Measurements from ENCODE around the gene SH3BP5L. TPM values are rescaled to one million over a fixed set of nuclear protein-coding genes. Genes with fewer than 3 reads are reported as not detected.

The SH3BP5L gene
- total and polyA plus RNA-seq, 2 experiments from 2014 or later = 14.1 to 34.8 TPM

DNA sequence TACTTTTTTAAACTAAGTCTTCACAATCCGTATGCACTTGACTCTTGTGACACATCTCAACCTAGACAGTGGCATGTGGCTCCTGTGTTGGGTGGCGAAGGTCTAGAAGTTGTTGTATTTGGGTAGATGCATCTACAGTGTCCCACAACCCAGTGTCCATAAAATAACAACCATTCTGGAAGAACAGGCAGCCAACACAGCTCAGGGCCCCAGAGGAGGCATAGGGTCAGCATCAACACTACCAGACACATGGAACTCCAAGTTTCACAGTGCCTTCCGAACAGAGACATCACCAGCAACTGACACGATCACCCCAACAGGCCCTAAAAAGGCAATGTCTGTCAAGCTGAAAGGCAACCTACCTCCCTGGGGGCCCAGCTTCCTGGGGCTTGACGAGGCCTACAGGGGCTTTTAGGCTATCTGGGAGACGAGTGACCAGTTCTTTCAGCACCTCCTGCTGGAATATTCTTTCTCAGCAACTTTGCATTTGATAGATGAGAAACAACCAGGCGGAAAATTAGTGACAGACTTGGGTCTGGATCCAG, 5.6 kb downstream of the SH3BP5L start:
- H3K36me3 ChIP-seq = peaks cover 14% of the 10 kb centered on the region
- H3K4me3 ChIP-seq = no peak overlapping the region
- DNase-seq (ENCODE audit: low read depth in 1 of 2, low spot score in 1 of 2) = no peak
- no peaks in the 10 kb centered on the region for H3K9me3 ChIP-seq (ENCODE audit: low read depth)
- no peaks in the 10 kb centered on the region for H3K27me3 ChIP-seq
- TF ChIP-seq, protein P1, sequence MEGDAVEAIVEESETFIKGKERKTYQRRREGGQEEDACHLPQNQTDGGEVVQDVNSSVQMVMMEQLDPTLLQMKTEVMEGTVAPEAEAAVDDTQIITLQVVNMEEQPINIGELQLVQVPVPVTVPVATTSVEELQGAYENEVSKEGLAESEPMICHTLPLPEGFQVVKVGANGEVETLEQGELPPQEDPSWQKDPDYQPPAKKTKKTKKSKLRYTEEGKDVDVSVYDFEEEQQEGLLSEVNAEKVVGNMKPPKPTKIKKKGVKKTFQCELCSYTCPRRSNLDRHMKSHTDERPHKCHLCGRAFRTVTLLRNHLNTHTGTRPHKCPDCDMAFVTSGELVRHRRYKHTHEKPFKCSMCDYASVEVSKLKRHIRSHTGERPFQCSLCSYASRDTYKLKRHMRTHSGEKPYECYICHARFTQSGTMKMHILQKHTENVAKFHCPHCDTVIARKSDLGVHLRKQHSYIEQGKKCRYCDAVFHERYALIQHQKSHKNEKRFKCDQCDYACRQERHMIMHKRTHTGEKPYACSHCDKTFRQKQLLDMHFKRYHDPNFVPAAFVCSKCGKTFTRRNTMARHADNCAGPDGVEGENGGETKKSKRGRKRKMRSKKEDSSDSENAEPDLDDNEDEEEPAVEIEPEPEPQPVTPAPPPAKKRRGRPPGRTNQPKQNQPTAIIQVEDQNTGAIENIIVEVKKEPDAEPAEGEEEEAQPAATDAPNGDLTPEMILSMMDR (IDR thresholded peaks at IDR 0.05; ENCODE audit: low read depth, low read length) = no peak
- H3K4me1 ChIP-seq (ENCODE audit: low read depth) = peaks cover 8% of the 10 kb centered on the region
- H3K27ac ChIP-seq = peak overlapping the region; percentile 6

DNA sequence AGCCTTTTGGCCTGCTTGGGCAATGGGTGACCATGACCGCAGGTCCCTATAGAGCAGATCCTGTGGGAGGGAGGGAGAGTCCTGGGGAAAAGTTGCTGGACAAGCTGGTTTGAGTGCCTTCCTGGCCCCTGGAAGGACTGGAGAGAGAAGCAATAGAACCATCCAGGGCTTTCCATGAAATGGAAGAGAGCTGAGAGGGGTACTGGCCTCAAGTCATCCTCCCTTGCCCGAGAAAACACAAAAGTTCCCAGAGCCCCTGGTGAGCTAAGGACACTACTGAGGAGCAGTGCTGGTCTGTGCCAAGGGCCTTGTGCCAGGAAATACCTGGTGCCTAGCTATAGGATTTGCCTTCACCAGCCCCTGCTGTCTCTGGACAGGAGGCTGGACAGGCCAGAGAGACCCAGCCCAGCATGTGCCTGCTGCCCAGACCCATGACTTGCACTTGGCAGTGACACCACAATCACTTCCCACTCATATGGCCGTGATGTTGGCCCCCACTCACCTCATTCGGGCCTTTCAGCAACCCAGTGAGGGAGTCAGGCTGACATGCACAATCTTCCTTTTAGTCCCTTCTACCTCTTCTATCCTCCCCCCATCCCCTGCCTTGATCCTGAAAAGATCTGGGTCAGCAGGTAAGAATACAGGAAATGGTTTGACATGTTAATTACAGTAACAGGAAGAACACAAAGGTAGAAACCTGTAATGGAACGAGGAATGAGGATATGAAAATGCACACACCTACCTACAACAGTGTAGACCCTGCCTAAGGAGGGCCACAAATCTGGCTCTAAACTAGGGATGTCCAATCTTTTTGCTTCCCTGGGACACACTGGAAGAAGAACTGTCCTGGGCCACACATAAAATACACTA, 7.0 kb downstream of the SH3BP5L start:
- H3K27me3 ChIP-seq = no peaks in the 10 kb centered on the region
- peaks cover 26% of the 10 kb centered on the region for H3K36me3 ChIP-seq
- DNase-seq (ENCODE audit: low read depth in 1 of 2, low spot score in 1 of 2) = no peak
- peaks cover under 1% of the 10 kb centered on the region for H3K4me1 ChIP-seq (ENCODE audit: low read depth)
- H3K9me3 ChIP-seq (ENCODE audit: low read depth) = no peaks in the 10 kb centered on the region
- TF ChIP-seq, protein P1 (IDR thresholded peaks at IDR 0.05; ENCODE audit: low read depth, low read length) = no peak
- no peak overlapping the region for H3K27ac ChIP-seq
- no peak overlapping the region for H3K4me3 ChIP-seq

- Histone ChIP-seq H3K27ac (no peak overlapping the region), H3K36me3 (peaks cover 28% of the 10 kb centered on the region), H3K4me1 (ENCODE audit: low read depth) (no peaks in the 10 kb centered on the region), H3K4me3 (no peak overlapping the region), H3K9me3 (ENCODE audit: low read depth) (no peaks in the 10 kb centered on the region), H3K27me3 (no peaks in the 10 kb centered on the region)
- DNase-seq (ENCODE audit: low read depth in 1 of 2, low spot score in 1 of 2) = peak in 1 of 2 donors; percentile 22
- TF ChIP-seq, protein P1 (IDR thresholded peaks at IDR 0.05; ENCODE audit: low read depth, low read length) = no peak
Measured at GRCh38 chr1:248817065-248817464, 8.7 kb downstream of the SH3BP5L start.

DNA sequence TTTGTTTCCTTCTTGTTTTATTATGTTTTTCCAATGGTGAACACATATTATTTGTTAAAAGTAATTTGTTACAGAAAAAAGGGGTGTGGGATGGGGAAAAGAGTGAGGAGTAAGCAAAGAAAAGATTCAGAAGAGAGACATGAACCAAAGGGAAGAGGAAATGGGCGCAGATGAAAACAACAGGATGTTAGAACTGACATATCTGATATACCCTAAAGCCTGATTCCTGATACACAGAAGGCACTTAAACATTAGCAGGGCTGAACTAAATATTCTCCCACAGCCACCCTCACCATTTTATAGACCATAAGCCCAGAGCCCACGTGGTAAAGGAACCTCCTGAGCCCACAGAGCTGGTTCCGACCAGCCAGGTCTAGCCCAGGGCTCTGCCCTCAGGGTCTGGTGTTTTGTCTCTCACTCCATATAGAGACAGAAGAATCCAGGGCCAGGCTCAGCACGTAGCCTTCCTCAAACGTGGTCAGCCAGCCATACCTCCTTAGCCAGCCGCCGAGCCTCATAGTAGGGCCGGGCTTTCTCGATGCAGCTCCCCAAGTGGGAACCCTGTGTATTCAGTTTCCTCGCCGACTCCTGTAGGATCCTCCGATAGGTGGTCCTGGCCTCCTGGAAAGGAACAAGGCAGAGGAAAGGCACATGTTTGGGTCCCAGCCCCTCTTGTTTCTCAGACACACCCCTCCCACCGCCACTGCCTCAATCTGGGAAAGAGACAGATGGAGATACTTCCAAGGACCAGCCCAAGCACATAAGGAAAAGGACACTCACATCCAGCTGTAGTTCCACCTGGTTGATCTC, 9.5 kb downstream of the SH3BP5L start:
- no peak overlapping the region for H3K27ac ChIP-seq
- no peak for DNase-seq (ENCODE audit: low read depth in 1 of 2, low spot score in 1 of 2)
- TF ChIP-seq, protein P1 (IDR thresholded peaks at IDR 0.05; ENCODE audit: low read depth, low read length) = no peak
- no peaks in the 10 kb centered on the region for H3K9me3 ChIP-seq (ENCODE audit: low read depth)
- no peaks in the 10 kb centered on the region for H3K27me3 ChIP-seq
- H3K4me1 ChIP-seq (ENCODE audit: low read depth) = no peaks in the 10 kb centered on the region
- H3K4me3 ChIP-seq = no peak overlapping the region
- H3K36me3 ChIP-seq = peaks cover 28% of the 10 kb centered on the region

GRCh38 chr1:248815407-248816034, 10.2 kb downstream of the SH3BP5L start:
- Histone ChIP-seq H3K9me3 (ENCODE audit: low read depth) (no peaks in the 10 kb centered on the region), H3K4me1 (ENCODE audit: low read depth) (no peaks in the 10 kb centered on the region), H3K36me3 (peaks cover 28% of the 10 kb centered on the region), H3K27me3 (no peaks in the 10 kb centered on the region), H3K27ac (no peak overlapping the region), H3K4me3 (no peak overlapping the region)
- no peak for DNase-seq (ENCODE audit: low read depth in 1 of 2, low spot score in 1 of 2)
- TF ChIP-seq, protein P1 (IDR thresholded peaks at IDR 0.05; ENCODE audit: low read depth, low read length) = no peak
